OCI-LY3 (cell line): ENCODE results near the gene STIM1.

Experiments
- H2AFZ ChIP-seq: fragments of 200-600, 300-600 bp; shearing (Covaris generic); 2 replicates; pipeline ENCODE4 v1.6.0; 2014; ENCODE audit warnings: antibody characterized with exemption, low read depth, low read length
- H3K27ac ChIP-seq: fragments of 200-600, 300-600 bp; sonication (generic); 2 replicates; pipeline ENCODE4 v1.5.1; 2014; ENCODE audit warnings: mild to moderate bottlenecking, low read length, moderate library complexity, mixed read lengths
- H3K27me3 ChIP-seq: fragments of 200-600, 300-600 bp; sonication (generic); 2 replicates; pipeline ENCODE4 v1.6.1; 2014; ENCODE audit warnings: low read depth, low read length, mixed read lengths
- H3K36me3 ChIP-seq: fragments of 200-600, 300-600 bp; sonication (generic); replicated peaks from 2 replicates; pipeline ENCODE3; 2014; ENCODE audit warnings: low read depth, low read length, mixed read lengths
- H3K4me1 ChIP-seq: fragments of 300-600, 200-600 bp; sonication (generic); 2 replicates; pipeline ENCODE4 v1.6.1; 2014; ENCODE audit warnings: low read length, mixed read lengths
- H3K4me2 ChIP-seq: fragments of 200-600, 300-600 bp; sonication (generic); 2 replicates; pipeline ENCODE4 v1.6.1; 2014; ENCODE audit warnings: low read length, mixed read lengths
- H3K4me3 ChIP-seq: fragments of 300-600, 200-600 bp; sonication (generic); 2 replicates; pipeline ENCODE4 v1.5.1; 2014; ENCODE audit warnings: antibody characterized with exemption, mild to moderate bottlenecking, low read length, moderate library complexity
- H3K79me2 ChIP-seq: fragments of 300-600, 200-600 bp; shearing (Covaris generic); 2 replicates; pipeline ENCODE4 v1.6.1; 2014; ENCODE audit warnings: mild to moderate bottlenecking, low read length, mixed read lengths
- H3K9ac ChIP-seq: fragments of 300-600, 200-600 bp; shearing (Covaris generic); 2 replicates; pipeline ENCODE4 v1.6.0; 2014; ENCODE audit warnings: mild to moderate bottlenecking, low read length, moderate library complexity
- H3K9me3 ChIP-seq: fragments of 200-600, 300-600 bp; shearing (Covaris generic); 2 replicates; pipeline ENCODE4 v1.6.1; 2014; ENCODE audit warnings: low read length, mixed read lengths; ENCODE audit not compliant: insufficient read depth
- H4K20me1 ChIP-seq: fragments of 200-600, 300-600 bp; sonication (generic); 2 replicates; pipeline ENCODE4 v1.6.1; 2016; ENCODE audit warnings: low read length, mixed read lengths; ENCODE audit not compliant: insufficient read depth
- EZH2phosphoT487 ChIP-seq: fragments of 200-600 bp; shearing (Covaris generic); IDR thresholded peaks from 2 replicates; pipeline ENCODE4 v1.6.1; 2018; ENCODE audit warnings: antibody characterized with exemption, mixed run types, low read depth
- TF ChIP-seq, protein P1 (sequence below): fragments of 200-600, 300-600 bp; sonication (generic); IDR thresholded peaks from 2 replicates; pipeline ENCODE4 v1.5.1; 2014; ENCODE audit warnings: antibody characterized with exemption, low read length, low read depth

The STIM1 gene

DNA sequence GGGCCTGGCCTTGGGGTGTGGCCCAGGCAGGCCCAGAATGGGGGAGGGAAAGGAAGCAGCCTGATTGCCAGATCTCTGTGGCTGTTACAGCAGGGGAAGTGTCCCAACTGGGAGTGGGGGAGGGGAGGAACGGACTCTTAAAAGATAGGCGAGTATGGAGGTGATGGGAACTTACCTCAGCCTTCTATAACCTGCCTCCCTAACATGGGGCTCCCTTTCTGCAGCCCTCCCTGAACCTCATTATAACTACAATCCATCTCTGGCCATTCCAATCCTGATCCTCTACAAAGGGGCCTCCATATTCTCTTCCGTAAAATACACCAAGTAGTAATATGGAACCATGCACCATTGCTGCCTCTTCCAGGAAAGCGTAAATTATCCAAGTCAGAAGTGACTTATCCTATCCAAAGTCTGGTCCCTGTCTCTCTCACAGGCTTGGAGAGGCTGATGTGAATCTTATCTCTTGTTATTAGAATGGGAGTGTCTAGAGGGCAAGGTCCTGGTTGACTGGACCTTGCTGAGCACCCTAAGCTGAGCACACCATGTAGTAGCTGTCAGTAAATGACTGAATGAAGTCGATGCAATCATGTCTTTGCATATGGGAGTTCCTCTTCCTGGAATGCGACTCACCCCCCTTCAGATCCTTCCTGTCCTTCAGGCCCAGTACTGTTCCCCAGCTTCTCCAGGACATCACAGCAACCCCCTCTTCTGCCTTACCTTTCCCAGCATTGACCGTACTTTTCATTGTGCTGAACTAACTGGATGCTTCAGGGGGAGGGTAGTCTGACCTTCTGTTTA lies 20.6 kb upstream of the STIM1 start:
- H2AFZ ChIP-seq: no peak overlapping the region
- no peak overlapping the region for H3K9ac ChIP-seq
- TF ChIP-seq, protein P1, sequence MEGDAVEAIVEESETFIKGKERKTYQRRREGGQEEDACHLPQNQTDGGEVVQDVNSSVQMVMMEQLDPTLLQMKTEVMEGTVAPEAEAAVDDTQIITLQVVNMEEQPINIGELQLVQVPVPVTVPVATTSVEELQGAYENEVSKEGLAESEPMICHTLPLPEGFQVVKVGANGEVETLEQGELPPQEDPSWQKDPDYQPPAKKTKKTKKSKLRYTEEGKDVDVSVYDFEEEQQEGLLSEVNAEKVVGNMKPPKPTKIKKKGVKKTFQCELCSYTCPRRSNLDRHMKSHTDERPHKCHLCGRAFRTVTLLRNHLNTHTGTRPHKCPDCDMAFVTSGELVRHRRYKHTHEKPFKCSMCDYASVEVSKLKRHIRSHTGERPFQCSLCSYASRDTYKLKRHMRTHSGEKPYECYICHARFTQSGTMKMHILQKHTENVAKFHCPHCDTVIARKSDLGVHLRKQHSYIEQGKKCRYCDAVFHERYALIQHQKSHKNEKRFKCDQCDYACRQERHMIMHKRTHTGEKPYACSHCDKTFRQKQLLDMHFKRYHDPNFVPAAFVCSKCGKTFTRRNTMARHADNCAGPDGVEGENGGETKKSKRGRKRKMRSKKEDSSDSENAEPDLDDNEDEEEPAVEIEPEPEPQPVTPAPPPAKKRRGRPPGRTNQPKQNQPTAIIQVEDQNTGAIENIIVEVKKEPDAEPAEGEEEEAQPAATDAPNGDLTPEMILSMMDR: no peak
- TF ChIP-seq EZH2phosphoT487: no peak
- H3K4me3 ChIP-seq: no peak overlapping the region
- H4K20me1 ChIP-seq: peaks cover 97% of the 10 kb centered on the region
- peaks cover 41% of the 10 kb centered on the region for H3K4me1 ChIP-seq
- no peak overlapping the region for H3K4me2 ChIP-seq
- H3K9me3 ChIP-seq: no peaks in the 10 kb centered on the region
- H3K36me3 ChIP-seq: peaks cover 61% of the 10 kb centered on the region
- H3K27ac ChIP-seq: no peak overlapping the region
- H3K79me2 ChIP-seq: peaks cover 99% of the 10 kb centered on the region
- H3K27me3 ChIP-seq: no peaks in the 10 kb centered on the region

DNA sequence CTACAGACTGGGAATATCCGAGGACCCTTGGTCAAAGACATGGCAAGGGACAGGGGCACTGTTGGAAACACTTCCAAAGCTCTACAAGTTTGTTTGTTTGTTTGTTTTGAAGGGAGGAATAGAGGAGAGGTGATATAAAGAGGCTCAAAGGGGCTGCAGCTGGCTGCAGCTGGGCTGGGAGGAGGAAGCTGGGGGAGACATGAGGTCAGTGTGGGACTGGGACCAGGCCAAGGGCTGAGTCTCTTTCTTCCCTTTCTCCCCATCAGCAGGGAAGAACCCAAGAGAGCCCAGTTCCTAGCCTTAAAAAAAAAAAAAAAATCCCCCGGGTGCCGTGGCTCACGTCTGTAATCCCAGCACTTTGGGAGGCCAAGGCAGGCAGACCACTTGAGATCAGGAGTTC lies 19.7 kb upstream of the STIM1 start:
- Histone ChIP-seq H3K79me2 (peaks cover 99% of the 10 kb centered on the region), H3K4me1 (peaks cover 41% of the 10 kb centered on the region), H3K4me3 (no peak overlapping the region), H3K9me3 (no peaks in the 10 kb centered on the region), H3K27ac (no peak overlapping the region), H4K20me1 (peaks cover 90% of the 10 kb centered on the region), H3K4me2 (no peak overlapping the region), H3K9ac (no peak overlapping the region), H2AFZ (no peak overlapping the region), H3K36me3 (peaks cover 56% of the 10 kb centered on the region), H3K27me3 (no peaks in the 10 kb centered on the region)
- TF ChIP-seq, protein P1: no peak
- no peak for TF ChIP-seq EZH2phosphoT487

DNA sequence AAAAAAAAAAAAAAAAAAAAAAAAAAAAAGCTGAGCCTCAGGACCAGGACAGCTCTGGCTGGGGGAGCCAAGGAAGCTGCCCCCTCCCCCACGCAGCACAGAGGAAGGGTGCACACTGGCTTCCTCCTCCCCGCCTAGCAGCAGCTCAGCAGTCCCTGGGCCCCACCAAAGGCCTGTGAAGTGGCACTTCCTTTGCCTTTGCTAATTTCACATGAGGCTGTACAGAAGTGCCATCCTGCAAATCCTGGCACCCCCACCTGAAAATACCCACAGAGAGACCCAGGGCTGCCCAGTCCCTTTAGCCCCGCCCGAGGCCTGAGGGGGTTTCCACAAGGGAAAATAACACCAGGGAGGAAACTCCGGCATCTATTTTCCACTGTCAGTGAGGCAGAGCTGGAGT lies 18.6 kb upstream of the STIM1 start:
- Histone ChIP-seq H3K4me1 (peaks cover 44% of the 10 kb centered on the region), H3K4me2 (peak overlapping the region; percentile 97), H3K36me3 (peaks cover 46% of the 10 kb centered on the region), H3K27me3 (no peaks in the 10 kb centered on the region), H3K9me3 (no peaks in the 10 kb centered on the region), H3K9ac (peak overlapping the region; percentile 16; the same call in 1 of the 2 replicates), H3K4me3 (no peak overlapping the region), H3K79me2 (peaks cover 87% of the 10 kb centered on the region), H2AFZ (no peak overlapping the region), H4K20me1 (peaks cover 78% of the 10 kb centered on the region), H3K27ac (peak overlapping the region; percentile 14; the same call in 1 of the 2 replicates)
- no peak for TF ChIP-seq EZH2phosphoT487
- TF ChIP-seq, protein P1: no peak

DNA sequence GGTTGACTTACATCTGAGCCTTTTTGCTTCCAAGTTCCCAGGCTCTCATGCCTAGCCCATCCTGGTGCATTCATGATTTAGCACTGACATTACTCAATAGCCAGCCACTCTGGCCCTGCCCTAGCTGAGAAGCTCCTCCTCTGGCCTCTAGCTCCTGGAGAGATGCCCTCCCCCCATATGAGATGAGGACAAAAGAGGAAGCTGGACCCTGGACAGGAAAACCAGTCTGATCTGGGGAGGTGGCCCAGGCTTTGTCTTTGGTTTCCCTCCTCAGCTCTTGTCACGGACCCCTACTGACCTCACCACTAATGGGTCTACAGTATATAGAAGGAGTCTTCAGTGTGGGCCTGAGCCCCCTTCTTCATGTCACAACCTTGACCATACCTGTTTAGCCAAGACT lies 17.7 kb upstream of the STIM1 start:
- no peak overlapping the region for H3K4me3 ChIP-seq
- H3K27me3 ChIP-seq: no peaks in the 10 kb centered on the region
- peaks cover 69% of the 10 kb centered on the region for H4K20me1 ChIP-seq
- H3K79me2 ChIP-seq: peaks cover 78% of the 10 kb centered on the region
- H3K27ac ChIP-seq: no peak overlapping the region
- H3K4me1 ChIP-seq: peaks cover 48% of the 10 kb centered on the region
- no peak for TF ChIP-seq EZH2phosphoT487
- TF ChIP-seq, protein P1: no peak
- peaks cover 39% of the 10 kb centered on the region for H3K36me3 ChIP-seq
- H3K4me2 ChIP-seq: peak overlapping the region; percentile 97
- no peak overlapping the region for H2AFZ ChIP-seq
- H3K9ac ChIP-seq: no peak overlapping the region; the same call in 1 of the 2 replicates
- H3K9me3 ChIP-seq: no peaks in the 10 kb centered on the region
